GM21528 (cell line): ENCODE data around the gene TMEM151A.
"Not testable (repeated sequence)": the region's sequence is repeated elsewhere in the genome, so short reads cannot be mapped to it uniquely, and the experiment has no call there.

Source experiments
- ATAC-seq: cut with Tn5 transposase; IDR thresholded peaks from one replicate; pipeline ENCODE4 v1.9.1; 2021; ENCODE audit warnings: mild to moderate bottlenecking, moderate library complexity; ENCODE audit not compliant: unreplicated experiment, low FRiP score

The TMEM151A gene

GRCh38 chr11:66267039-66267378 is 24.7 kb upstream of the TMEM151A start:
- no peak for ATAC-seq

DNA sequence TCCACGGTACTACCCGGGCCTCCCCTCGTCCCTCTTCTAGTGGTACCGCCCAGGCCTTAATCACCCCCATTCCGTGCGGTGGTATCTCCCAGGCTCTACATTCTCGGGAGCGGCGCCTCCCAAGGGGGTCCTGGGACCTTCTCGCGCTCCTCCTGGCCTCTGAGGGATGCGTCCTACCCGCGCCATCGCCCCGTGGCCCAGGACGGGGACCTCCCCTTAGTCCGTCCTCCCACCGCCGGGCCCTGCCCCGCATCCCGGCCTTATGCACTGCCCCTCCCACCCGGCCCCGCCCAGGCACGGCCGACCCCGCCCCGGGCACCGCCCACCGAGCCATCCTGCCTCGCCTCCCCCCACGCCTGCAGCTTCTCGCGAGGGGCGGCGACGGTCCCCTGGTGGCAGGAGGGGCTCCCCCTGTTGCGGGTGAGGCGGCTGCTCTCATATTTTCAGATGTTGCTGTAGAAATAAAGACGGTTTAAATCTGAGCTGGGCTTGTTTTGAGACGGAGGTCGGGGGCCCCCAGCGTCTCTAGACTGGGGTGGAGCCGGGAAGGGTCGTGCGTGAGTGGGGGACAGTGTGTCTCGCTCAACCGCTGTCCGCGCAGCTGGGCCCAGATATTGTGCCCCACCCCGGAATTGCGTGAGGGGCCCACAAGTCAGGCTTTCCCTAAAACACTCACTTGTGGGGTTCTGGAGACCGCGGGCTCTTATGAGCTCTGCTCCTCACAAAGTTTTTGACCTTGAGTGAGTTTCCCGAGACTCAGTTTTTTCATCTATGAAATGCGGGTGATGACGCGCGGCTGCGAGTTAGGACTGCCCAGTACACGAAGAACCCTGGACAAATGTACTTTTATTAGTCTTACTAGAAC is 24.1 kb upstream of the TMEM151A start:
- peak; percentile 39 for ATAC-seq

DNA sequence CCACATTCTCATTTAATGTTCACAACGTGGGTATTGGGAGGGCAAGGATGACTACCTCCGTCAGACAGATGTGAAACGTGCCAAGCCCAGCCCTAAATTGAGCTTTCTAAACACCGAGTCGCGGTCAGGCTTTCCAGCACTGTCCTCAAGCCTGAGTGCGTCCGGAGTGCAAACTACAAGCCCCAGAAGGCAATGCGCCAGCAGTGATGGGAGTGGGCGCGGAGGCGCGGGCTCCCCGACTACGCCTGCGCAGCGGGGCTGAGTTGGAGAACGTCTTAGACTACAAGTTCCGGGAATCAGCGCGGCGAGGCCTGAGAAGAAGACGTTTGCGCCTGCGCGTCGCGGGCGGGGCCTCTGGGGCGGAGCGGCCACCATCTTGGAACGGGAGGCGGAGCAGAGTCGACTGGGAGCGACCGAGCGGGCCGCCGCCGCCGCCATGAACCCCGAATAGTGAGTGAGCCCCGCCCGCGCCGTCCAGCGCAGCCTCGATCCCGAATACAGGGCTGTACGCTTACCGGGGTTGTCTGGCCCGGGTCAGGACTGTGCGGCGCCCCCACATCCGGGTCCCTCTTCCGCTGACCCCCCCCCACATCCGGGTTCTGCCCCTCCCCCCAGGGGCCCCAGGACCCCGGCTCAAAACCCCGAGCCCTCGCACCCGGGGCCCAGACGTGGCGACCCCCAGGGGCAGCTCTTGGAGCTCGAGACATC is 23.3 kb upstream of the TMEM151A start, which contains the start of gene RAB1B:
Gene RAB1B, plus strand, starts transcription at position 396 of the 708 bp plus-strand sequence. Its CDS starts 41 bp downstream, at position 437.
- ATAC-seq: peak; percentile 81

- ATAC-seq: no peak
Observed at GRCh38 chr11:66268952-66269905, 22.5 kb upstream of the TMEM151A start.

DNA sequence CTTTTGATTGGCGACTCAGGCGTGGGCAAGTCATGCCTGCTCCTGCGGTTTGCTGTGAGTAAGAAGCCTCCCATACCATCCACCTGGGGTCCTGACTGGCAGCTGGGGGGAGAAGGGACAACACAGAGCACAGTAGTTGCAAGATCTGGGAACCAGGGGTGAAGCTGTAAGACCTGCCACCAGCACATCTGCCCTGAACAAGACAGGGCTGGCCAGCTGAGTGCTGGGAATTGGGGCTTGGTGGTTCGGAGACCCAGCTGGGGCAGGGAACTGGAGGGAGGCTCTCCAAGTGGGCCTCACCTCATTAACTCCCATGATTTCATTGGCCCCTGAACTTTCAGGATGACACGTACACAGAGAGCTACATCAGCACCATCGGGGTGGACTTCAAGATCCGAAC is 19.9 kb upstream of the TMEM151A start:
- no peak for ATAC-seq

GRCh38 chr11:66272596-66272995 is 19.1 kb upstream of the TMEM151A start:
- no peak for ATAC-seq

- no peak for ATAC-seq
Observed at GRCh38 chr11:66274219-66274618, 17.5 kb upstream of the TMEM151A start.

DNA sequence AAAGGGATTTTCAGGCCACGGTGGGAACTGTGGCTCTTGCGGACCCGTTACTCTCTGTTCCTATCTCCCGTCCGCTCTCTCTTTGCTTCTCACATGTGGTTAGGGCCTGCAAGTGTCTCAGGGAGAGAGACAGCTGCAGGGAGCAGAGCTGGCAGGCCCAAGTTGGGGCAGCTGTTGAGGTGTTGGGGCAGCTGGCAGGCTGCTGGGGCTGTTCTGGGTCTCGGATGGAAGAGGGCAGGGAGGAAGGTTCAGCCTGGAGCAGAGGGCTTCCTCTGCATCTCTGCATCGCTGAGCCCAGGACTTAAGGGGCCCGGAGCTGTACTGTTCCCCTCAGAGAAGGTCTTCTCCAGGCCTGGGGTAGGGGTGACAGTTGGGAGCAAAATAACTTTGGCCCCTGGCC is 16.3 kb upstream of the TMEM151A start:
- no peak for ATAC-seq

GRCh38 chr11:66275984-66276612 is 15.6 kb upstream of the TMEM151A start:
- ATAC-seq: no peak

DNA sequence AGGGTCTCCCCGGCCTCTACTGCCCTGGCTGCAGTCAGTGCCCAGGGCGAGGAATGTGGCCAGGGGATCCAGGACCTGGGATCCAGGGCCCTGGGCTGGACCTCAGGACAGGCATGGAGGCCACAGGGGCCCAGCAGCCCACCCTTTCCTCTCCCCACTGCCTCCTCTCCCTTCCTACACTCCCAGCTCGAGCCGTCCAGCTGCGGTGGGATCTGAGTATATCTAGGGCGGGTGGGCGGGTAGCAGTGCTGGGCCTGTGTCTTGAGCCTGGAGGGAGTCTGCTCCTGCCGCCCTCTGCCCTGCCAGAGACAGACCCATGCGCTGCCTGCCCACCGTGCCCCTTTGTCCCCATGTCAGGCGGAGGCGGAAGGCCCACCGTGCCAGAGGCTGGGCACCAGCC is 15.1 kb upstream of the TMEM151A start:
- ATAC-seq: not testable (repeated sequence)

DNA sequence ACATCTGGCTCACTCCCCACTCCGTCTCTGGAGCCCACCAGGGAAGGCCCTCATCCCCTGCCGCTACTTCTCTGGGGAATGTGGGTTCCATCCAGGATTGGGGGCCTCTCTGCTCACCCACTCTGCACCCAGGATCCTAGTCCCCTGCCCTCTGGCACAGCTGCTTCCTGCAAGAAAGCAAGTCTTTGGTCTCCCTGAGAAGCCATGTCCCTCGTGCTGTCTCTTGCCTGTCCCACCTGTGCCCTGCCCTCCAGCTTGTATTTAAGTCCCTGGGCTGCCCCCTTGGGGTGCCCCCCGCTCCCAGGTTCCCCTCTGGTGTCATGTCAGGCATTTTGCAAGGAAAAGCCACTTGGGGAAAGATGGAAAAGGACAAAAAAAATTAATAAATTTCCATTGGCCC is 14.6 kb upstream of the TMEM151A start:
- not testable (repeated sequence) for ATAC-seq

DNA sequence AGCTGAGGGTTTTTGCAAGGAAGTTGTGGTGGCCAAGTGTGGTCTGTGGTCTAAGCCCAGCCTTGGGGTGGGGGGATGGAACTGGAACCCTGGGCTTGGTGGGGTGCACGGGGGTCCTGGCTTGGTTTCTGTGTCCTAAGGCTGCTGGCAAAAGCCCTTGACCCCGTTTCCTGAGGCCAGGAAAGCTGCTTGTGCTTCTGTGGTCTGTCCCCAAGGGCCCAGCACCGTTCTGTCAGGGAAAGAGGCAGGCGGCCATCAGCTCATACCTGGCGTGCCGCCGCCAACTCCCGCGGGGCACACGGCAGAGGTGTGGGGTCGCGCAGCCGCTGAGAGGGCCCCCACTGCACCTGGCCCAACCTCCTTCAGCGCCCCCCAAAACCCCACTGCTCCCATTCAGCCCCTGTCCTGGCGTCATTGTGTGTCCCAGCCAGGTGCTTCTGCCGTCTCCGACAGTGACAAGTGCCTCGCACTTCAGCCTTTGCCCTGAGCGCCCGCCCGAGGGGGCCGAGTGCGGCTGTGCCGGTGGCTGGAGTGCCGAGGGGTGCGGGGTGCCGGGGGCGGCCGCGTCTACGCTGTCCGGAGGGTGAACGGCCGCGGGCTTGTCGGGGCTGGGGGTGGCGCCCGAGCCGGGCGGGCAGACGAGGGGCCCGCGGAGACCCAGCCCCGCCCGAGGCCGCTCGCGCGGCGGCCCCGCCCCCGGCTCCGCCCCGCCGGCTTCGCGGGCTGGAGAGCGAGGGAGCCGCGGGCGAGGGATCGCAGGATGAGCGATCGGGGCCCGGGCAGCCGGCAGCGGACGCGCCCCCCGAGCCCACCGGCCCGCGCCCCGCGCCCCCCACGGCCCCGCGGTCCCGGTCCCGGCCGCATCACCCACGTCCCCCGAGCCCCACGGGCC is 14.0 kb upstream of the TMEM151A start, which contains the start of gene CNIH2:
Gene CNIH2, plus strand, starts transcription at position 705 of the 892 bp plus-strand sequence. CDS start 282 bp downstream, outside the sequence.
- no peak for ATAC-seq

DNA sequence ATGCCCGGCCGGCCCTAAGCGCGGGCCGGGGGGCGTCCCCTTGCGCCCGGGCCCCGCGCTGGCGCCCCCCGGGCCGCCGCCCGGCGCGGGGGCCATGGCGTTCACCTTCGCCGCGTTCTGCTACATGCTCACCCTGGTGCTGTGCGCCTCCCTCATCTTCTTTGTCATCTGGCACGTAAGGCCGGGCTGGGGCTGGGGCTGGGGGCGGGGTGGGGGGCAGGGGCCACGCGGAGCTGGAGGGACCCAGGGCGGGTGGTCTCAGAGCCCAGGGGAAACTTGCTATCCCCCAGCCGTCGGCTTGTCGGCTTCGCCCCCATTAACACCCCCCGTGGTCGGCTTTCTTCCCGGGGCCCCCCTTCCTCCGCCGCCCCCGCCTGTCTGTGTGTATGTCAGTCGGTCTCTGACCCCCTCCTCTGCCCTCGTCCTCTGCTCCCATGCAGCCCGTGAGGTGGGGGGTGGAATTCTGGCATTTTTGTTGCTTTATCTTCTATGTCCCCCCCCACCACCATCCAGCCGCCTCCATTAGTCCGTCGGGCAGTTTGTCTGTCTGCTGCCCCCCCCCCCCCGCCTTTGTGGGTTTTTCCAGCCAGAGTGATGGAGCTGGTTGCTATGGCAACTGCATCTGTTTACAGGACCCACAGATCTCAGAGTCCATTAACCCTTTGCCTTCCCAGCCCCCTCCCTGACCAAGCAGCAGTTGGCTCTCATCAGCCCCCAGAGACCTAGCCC is 13.2 kb upstream of the TMEM151A start:
- no peak for ATAC-seq

GRCh38 chr11:66279092-66279734 is 12.5 kb upstream of the TMEM151A start:
- ATAC-seq: no peak

DNA sequence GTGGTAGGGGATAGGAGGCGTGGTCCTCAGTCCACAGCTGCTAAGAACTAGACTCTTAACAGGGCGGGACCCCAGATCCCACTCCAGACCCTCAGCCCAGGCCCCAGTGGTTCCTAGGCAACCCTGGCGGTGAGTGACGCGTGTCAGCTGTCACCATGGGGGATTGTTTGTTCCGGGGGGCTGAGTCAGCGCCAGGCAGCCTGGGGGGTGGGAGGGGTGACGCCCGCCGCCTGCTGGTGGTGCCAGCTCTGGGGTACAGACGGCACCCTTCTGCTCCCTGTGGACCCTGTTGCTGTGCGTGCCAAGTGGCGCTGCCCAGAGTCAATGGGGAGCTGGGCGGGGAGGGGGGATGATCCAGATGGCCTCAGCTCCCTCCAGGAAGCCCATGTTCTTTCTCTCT is 11.3 kb upstream of the TMEM151A start:
- ATAC-seq: no peak

GRCh38 chr11:66281001-66281400 is 10.7 kb upstream of the TMEM151A start:
- ATAC-seq: no peak

DNA sequence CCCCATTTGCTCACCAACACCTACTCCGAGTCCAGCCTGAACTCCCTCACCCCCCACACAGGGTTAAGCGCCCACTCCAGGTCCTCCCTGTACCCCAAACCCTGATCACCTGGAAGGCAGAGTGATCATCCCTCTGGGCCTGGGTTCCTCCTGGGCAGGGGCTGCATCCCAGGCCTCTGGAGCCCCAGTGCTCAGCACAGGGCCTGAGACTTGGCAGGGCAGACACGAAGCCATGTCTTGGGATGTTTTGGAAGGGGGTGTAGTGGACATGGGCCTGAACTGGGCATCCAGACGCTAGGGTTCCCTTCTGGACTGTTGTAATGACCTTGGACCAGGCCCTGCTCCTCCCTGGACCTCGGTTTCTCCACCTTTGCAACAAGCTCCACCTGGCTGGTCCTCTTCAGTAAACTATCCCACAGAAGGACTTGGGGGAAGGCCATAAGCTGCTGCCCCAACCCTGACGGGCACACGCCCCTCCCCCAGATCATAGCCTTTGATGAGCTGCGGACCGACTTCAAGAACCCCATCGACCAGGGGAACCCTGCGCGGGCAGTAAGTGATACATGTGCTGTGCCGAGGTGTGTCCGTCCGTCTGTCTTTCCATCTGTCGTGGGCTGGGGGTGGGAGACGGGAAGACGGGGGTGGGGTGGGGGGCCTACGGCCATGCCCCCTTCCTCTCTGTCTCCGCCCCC is 9.8 kb upstream of the TMEM151A start:
- no peak for ATAC-seq
